Esophagus squamous epithelium (tissue), 4 donors: Measurements from ENCODE around the gene TBCK.

Experiments used
- POLR2A ChIP-seq, 4 donors: fragments of 450-650 bp; IDR thresholded peaks; one replicate each; pipeline ENCODE4 v1.6.1; 2017; ENCODE audit warnings: antibody characterized with exemption in 4 of 4, mild to moderate bottlenecking in 4 of 4, moderate library complexity in 3 of 4
- TF ChIP-seq, protein P1 (sequence below), 6 experiments: fragments of 450-650 bp in 4 of 6; fragments of 200-600 bp in 2 of 6; sonication (generic) in 2 of 6; IDR thresholded peaks; one replicate each; pipeline ENCODE4 v1.5.1; 2016 to 2019; ENCODE audit warnings: antibody characterized with exemption in 6 of 6, mild to moderate bottlenecking in 4 of 6, moderate library complexity in 4 of 6

DNA sequence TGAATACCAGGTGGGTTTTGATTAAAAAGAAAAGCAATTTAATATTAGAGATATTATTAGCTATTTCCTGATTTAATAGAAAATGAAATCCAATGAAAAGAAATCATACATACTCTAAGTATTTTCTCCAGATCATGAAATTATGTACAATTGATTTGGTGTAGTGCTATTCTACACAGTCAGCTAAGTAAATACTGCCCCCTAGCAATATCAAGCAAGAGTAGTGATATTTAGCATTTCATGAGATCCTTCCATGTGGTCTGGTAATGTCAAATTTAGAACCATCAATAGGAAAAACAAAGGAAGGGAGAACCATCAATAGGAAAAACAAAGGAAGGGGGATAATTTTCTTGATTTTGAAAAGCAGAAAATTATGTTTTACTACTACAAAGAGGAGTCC lies 114.6 kb downstream of the TBCK start:
- TF ChIP-seq, protein P1, sequence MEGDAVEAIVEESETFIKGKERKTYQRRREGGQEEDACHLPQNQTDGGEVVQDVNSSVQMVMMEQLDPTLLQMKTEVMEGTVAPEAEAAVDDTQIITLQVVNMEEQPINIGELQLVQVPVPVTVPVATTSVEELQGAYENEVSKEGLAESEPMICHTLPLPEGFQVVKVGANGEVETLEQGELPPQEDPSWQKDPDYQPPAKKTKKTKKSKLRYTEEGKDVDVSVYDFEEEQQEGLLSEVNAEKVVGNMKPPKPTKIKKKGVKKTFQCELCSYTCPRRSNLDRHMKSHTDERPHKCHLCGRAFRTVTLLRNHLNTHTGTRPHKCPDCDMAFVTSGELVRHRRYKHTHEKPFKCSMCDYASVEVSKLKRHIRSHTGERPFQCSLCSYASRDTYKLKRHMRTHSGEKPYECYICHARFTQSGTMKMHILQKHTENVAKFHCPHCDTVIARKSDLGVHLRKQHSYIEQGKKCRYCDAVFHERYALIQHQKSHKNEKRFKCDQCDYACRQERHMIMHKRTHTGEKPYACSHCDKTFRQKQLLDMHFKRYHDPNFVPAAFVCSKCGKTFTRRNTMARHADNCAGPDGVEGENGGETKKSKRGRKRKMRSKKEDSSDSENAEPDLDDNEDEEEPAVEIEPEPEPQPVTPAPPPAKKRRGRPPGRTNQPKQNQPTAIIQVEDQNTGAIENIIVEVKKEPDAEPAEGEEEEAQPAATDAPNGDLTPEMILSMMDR (IDR thresholded peaks at IDR 0.05) = peak in 3 of 6 experiments; percentile 11 to 59 (median 42)
- no peak for TF ChIP-seq POLR2A (IDR thresholded peaks at IDR 0.05)
